ENCODE data around the gene FOXS1.

FOXS1 gene

DNA sequence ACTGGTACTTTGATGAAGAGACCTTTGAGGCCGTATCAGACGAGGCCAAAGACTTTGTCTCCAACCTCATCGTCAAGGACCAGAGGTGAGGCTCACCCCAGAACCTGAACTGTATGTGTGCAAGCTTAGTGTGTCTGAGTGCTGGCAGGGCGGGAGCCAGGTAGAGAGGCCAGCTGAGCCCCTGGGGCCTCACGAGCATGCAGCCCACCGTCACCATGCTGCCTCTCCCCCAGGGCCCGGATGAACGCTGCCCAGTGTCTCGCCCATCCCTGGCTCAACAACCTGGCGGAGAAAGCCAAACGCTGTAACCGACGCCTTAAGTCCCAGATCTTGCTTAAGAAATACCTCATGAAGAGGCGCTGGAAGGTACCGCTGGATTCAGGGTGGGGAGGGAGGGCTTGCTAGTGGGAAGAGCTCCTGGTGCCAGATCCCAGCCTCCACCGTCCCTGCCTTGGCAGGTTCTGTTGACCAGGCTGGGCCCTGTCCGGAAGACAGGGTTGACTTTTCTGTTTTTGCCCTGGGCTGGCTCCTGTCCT is 13.6 kb downstream of the FOXS1 start:
- H3K23ac ChIP-seq (ENCODE audit: low read length in 2 of 2), result no peak overlapping the region
- H3K4me2 ChIP-seq (ENCODE audit: low read length, poor library complexity, severe bottlenecking), result no peak overlapping the region
- 95% methylated on average over 17 of the region's 17 CpGs for WGBS

DNA sequence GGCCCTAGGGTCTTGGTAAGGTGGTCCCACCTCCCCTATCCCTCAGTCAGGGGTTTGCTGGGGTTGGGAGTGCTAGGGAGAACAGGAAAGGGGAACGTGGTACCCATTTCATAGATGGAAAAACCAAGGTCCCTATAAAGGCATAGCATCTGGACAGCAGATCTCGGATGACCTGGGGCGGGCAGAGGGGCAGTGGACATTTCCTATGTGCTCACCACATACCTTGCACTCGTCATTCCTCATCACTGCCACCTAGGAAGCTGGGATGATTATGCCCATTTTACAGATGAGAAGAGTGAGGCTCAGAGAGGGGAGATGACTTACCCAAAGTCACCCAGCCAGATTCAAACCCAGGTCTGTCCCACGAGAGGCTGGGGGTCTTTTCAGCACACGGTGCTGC is 14.2 kb downstream of the FOXS1 start:
- no peaks in the 10 kb centered on the region for H3K79me1 ChIP-seq (replicated peaks; ENCODE audit: low read length, poor library complexity, severe bottlenecking)
- H4K91ac ChIP-seq (ENCODE audit: low read length), result no peak overlapping the region
- no peak overlapping the region for H3K18ac ChIP-seq (ENCODE audit: low read depth in 1 of 2, low read length in 2 of 2)
- no peak overlapping the region for H3K23ac ChIP-seq (ENCODE audit: low read length in 2 of 2)
- H2BK15ac ChIP-seq (ENCODE audit: low read depth, poor library complexity, severe bottlenecking), result no peak overlapping the region
- peaks cover 36% of the 10 kb centered on the region for H3K4me1 ChIP-seq (ENCODE audit: control insufficient read depth, insufficient read depth, low read depth, low read length)
- DNase-seq, result no peak
- no peaks in the 10 kb centered on the region for H3K9me3 ChIP-seq (ENCODE audit: control insufficient read depth, low read length)
- no peak overlapping the region for H3K27ac ChIP-seq (ENCODE audit: low read length, poor library complexity, severe bottlenecking)
- H3K27me3 ChIP-seq (ENCODE audit: control insufficient read depth in 1 of 2, insufficient read depth in 1 of 2, low read length in 2 of 2), result peaks cover 9 to 85% of the 10 kb centered on the region in 2 experiments
- no peak overlapping the region for H3K14ac ChIP-seq (ENCODE audit: low read length in 2 of 2)
- H4K8ac ChIP-seq (ENCODE audit: low read length), result no peak overlapping the region
- H3K4me2 ChIP-seq (ENCODE audit: low read length, poor library complexity, severe bottlenecking), result no peak overlapping the region
- no peak overlapping the region for H3K4ac ChIP-seq (ENCODE audit: low read depth in 1 of 2, low read length in 2 of 2)
- H2BK120ac ChIP-seq (ENCODE audit: low read depth, low read length), result no peak overlapping the region
- 95% methylated on average over 6 of the region's 6 CpGs for WGBS
- H2AFZ ChIP-seq (ENCODE audit: low read depth, low read length), result no peak overlapping the region
- H3K9ac ChIP-seq (ENCODE audit: low read length), result no peak overlapping the region
- no peak overlapping the region for H2BK12ac ChIP-seq (ENCODE audit: low read length in 2 of 2)
- H3K36me3 ChIP-seq (ENCODE audit: control insufficient read depth in 1 of 2, insufficient read depth in 2 of 2, low read depth in 1 of 2, low read length in 2 of 2), result no peaks in the 10 kb centered on the region
- no peak overlapping the region for H2AK5ac ChIP-seq (ENCODE audit: low read length, severe bottlenecking)
- H3K4me3 ChIP-seq (ENCODE audit: insufficient read depth in 1 of 2, low read depth in 1 of 2, low read length in 2 of 2), result no peak overlapping the region
- no peak overlapping the region for H2BK5ac ChIP-seq (ENCODE audit: low read depth, low read length, poor library complexity, severe bottlenecking)

More for the DNA sequence above, 13.6 kb downstream of the FOXS1 start:
- no peak overlapping the region for H3K9ac ChIP-seq (ENCODE audit: low read length)
- no peaks in the 10 kb centered on the region for H3K79me1 ChIP-seq (replicated peaks; ENCODE audit: low read length, poor library complexity, severe bottlenecking)
- H2AFZ ChIP-seq (ENCODE audit: low read depth, low read length), result no peak overlapping the region
- no peak overlapping the region for H2BK5ac ChIP-seq (ENCODE audit: low read depth, low read length, poor library complexity, severe bottlenecking)
- no peak overlapping the region for H2BK15ac ChIP-seq (ENCODE audit: low read depth, poor library complexity, severe bottlenecking)
- H3K14ac ChIP-seq (ENCODE audit: low read length in 2 of 2), result no peak overlapping the region
- no peak overlapping the region for H4K91ac ChIP-seq (ENCODE audit: low read length)
- no peak overlapping the region for H3K27ac ChIP-seq (ENCODE audit: low read length, poor library complexity, severe bottlenecking)
- no peaks in the 10 kb centered on the region for H3K9me3 ChIP-seq (ENCODE audit: control insufficient read depth, low read length)
- H3K36me3 ChIP-seq (ENCODE audit: control insufficient read depth in 1 of 2, insufficient read depth in 2 of 2, low read depth in 1 of 2, low read length in 2 of 2), result no peaks in the 10 kb centered on the region
- H3K4ac ChIP-seq (ENCODE audit: low read depth in 1 of 2, low read length in 2 of 2), result no peak overlapping the region
- H2BK12ac ChIP-seq (ENCODE audit: low read length in 2 of 2), result no peak overlapping the region
- DNase-seq, result no peak
- no peak overlapping the region for H3K4me3 ChIP-seq (ENCODE audit: insufficient read depth in 1 of 2, low read depth in 1 of 2, low read length in 2 of 2)
- no peak overlapping the region for H2AK5ac ChIP-seq (ENCODE audit: low read length, severe bottlenecking)
- H2BK120ac ChIP-seq (ENCODE audit: low read depth, low read length), result no peak overlapping the region
- peaks cover 3 to 82% of the 10 kb centered on the region in 2 experiments for H3K27me3 ChIP-seq (ENCODE audit: control insufficient read depth in 1 of 2, insufficient read depth in 1 of 2, low read length in 2 of 2)
- peaks cover 43% of the 10 kb centered on the region for H3K4me1 ChIP-seq (ENCODE audit: control insufficient read depth, insufficient read depth, low read depth, low read length)
- no peak overlapping the region for H3K18ac ChIP-seq (ENCODE audit: low read depth in 1 of 2, low read length in 2 of 2)
- H4K8ac ChIP-seq (ENCODE audit: low read length), result no peak overlapping the region

- WGBS, result 96% methylated on average over 7 of the region's 8 CpGs
- no peak overlapping the region for H3K9ac ChIP-seq (ENCODE audit: low read length)
- no peak overlapping the region for H4K91ac ChIP-seq (ENCODE audit: low read length)
- H2BK12ac ChIP-seq (ENCODE audit: low read length in 2 of 2), result no peak overlapping the region
- H2AFZ ChIP-seq (ENCODE audit: low read depth, low read length), result no peak overlapping the region
- H3K4me3 ChIP-seq (ENCODE audit: insufficient read depth in 1 of 2, low read depth in 1 of 2, low read length in 2 of 2), result no peak overlapping the region
- peak overlapping the region; percentile 20 for H2AK5ac ChIP-seq (ENCODE audit: low read length, severe bottlenecking)
- H3K27me3 ChIP-seq (ENCODE audit: control insufficient read depth in 1 of 2, insufficient read depth in 1 of 2, low read length in 2 of 2), result peaks cover 17 to 91% of the 10 kb centered on the region in 2 experiments
- no peaks in the 10 kb centered on the region for H3K9me3 ChIP-seq (ENCODE audit: control insufficient read depth, low read length)
- no peak overlapping the region for H3K27ac ChIP-seq (ENCODE audit: low read length, poor library complexity, severe bottlenecking)
- H2BK15ac ChIP-seq (ENCODE audit: low read depth, poor library complexity, severe bottlenecking), result no peak overlapping the region
- H3K4ac ChIP-seq (ENCODE audit: low read depth in 1 of 2, low read length in 2 of 2), result no peak overlapping the region
- no peak overlapping the region for H3K18ac ChIP-seq (ENCODE audit: low read depth in 1 of 2, low read length in 2 of 2)
- no peak overlapping the region for H3K14ac ChIP-seq (ENCODE audit: low read length in 2 of 2)
- H3K4me1 ChIP-seq (ENCODE audit: control insufficient read depth, insufficient read depth, low read depth, low read length), result peaks cover 29% of the 10 kb centered on the region
- no peak overlapping the region for H2BK120ac ChIP-seq (ENCODE audit: low read depth, low read length)
- H2BK5ac ChIP-seq (ENCODE audit: low read depth, low read length, poor library complexity, severe bottlenecking), result no peak overlapping the region
- no peak overlapping the region for H4K8ac ChIP-seq (ENCODE audit: low read length)
- no peak overlapping the region for H3K4me2 ChIP-seq (ENCODE audit: low read length, poor library complexity, severe bottlenecking)
- DNase-seq, result no peak
- no peaks in the 10 kb centered on the region for H3K36me3 ChIP-seq (ENCODE audit: control insufficient read depth in 1 of 2, insufficient read depth in 2 of 2, low read depth in 1 of 2, low read length in 2 of 2)
- H3K79me1 ChIP-seq (replicated peaks; ENCODE audit: low read length, poor library complexity, severe bottlenecking), result no peaks in the 10 kb centered on the region
- no peak overlapping the region for H3K23ac ChIP-seq (ENCODE audit: low read length in 2 of 2)
These were observed 14.9 kb downstream of the FOXS1 start for GRCh38 chr20:31830406-31830981.

DNA sequence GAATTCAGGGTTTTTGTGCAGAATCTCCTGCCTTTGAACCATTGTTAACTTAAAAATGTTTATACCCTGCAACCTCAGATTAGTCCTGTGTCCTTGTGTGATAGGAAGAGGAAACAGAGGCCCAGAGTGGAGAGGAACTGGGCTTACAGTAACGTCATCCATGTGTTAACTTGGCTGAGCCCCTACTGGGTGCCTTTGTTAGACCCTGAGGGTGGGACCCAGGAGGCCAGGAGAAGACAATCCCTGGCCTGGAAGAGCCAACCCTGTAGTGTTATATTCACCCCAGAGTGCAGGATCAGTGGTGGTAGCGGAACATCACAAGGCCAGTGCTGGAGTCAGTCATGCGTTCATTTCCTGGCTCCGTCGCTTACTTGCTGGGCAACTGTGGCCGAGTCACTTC is 15.7 kb downstream of the FOXS1 start:
- Histone ChIP-seq H3K4me1 (ENCODE audit: control insufficient read depth, insufficient read depth, low read depth, low read length) (peaks cover 26% of the 10 kb centered on the region), H3K4me2 (ENCODE audit: low read length, poor library complexity, severe bottlenecking) (no peak overlapping the region), H2BK5ac (ENCODE audit: low read depth, low read length, poor library complexity, severe bottlenecking) (no peak overlapping the region), H2AFZ (ENCODE audit: low read depth, low read length) (no peak overlapping the region), H3K9me3 (ENCODE audit: control insufficient read depth, low read length) (no peaks in the 10 kb centered on the region), H2BK12ac (ENCODE audit: low read length in 2 of 2) (no peak overlapping the region), H3K27ac (ENCODE audit: low read length, poor library complexity, severe bottlenecking) (no peak overlapping the region), H3K14ac (ENCODE audit: low read length in 2 of 2) (no peak overlapping the region), H3K9ac (ENCODE audit: low read length) (no peak overlapping the region), H3K27me3 (ENCODE audit: control insufficient read depth in 1 of 2, insufficient read depth in 1 of 2, low read length in 2 of 2) (peaks cover 18 to 91% of the 10 kb centered on the region in 2 experiments), H3K23ac (ENCODE audit: low read length in 2 of 2) (no peak overlapping the region), H4K91ac (ENCODE audit: low read length) (no peak overlapping the region), H3K4ac (ENCODE audit: low read depth in 1 of 2, low read length in 2 of 2) (no peak overlapping the region), H4K8ac (ENCODE audit: low read length) (no peak overlapping the region), H2AK5ac (ENCODE audit: low read length, severe bottlenecking) (peak overlapping the region; percentile 8), H2BK15ac (ENCODE audit: low read depth, poor library complexity, severe bottlenecking) (no peak overlapping the region), H3K18ac (ENCODE audit: low read depth in 1 of 2, low read length in 2 of 2) (no peak overlapping the region), H3K36me3 (ENCODE audit: control insufficient read depth in 1 of 2, insufficient read depth in 2 of 2, low read depth in 1 of 2, low read length in 2 of 2) (no peaks in the 10 kb centered on the region), H2BK120ac (ENCODE audit: low read depth, low read length) (no peak overlapping the region), H3K4me3 (ENCODE audit: insufficient read depth in 1 of 2, low read depth in 1 of 2, low read length in 2 of 2) (no peak overlapping the region), H3K79me1 (replicated peaks; ENCODE audit: low read length, poor library complexity, severe bottlenecking) (no peaks in the 10 kb centered on the region)
- 79% methylated on average over 6 of the region's 6 CpGs for WGBS
- no peak for DNase-seq
